ENCODE data around the gene MYBPC1.
"Not testable (repeated sequence)": the region's sequence is repeated elsewhere in the genome, so short reads cannot be mapped to it uniquely, and the experiment has no call there.

MYBPC1 gene

DNA sequence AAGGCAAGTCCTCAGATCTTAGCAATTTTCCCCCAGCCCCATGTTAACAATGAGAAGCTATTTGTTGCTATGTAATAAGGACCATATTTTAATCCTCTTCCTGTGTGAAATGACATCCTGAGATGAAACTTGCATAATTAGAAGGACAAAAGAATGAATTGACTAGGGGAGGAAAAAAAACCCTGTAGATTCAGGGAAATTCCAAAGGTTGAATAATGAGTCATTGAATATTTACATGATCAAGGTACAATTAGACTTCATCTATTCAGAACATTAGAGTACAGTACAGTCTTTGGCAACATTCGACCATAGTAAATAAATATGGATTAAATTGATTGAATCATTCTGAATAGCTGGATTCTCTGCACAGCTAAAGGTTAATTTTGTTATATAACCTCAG lies 9.4 kb downstream of the MYBPC1 start:
- no peak for DNase-seq

DNA sequence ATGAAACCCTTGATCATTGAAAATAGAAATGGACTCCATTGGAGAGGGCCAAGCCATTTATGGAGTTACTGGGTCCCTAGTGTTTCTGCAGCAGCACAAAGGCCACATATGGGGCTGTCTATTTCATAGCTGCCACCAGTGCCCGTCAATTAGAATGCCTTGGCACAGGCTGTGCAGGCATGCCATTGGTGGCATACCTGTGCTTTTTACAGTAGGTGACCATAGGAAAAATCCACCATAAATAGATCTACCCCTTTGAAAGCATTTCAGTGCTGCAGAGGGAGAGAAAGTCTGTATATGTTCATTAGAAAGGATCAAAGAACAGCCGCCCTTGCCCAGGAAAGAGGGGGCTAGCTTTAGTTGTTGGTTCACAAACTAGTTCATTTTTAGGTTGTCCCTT lies 13.1 kb downstream of the MYBPC1 start:
- DNase-seq = no peak

DNA sequence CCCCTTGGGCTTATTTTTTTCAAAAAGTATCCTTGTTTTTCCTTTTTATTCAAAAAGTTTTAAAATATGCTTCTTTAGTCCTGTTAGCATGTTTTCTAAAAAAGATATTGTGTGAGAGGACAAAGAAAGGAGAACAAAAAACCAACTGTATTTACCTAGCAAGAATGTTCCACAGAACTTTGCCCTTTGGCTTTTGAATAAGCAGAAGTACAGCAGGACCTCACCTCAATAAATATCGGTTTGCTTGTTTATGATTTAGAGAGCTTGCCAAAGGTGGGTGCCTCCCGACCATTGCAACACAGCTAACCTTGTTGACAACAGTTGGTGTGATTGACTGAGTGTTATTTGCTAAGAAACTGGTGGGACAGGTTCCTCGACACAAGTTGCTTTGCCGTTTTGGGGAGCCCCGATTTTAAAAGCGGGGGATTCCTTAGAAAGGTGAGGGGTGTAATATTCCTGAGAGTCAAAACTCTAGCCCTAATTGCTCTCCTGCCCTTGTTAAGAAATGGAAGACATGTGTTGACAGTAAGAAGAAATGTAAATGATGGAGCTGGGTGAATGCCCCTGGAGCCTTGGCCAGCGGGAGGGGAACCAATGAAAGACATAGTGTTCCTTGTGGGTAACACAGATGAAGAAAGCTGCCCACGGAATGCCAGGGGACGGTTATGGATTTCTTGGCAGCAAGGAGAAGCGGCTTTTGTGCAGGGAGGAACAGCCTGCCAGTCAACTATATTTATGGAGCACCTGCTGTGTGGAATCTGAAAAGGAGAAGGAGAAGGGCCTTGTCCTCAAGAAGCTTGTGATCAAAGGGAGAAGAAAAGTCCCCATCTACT lies 13.7 kb downstream of the MYBPC1 start:
- DNase-seq = no peak

DNA sequence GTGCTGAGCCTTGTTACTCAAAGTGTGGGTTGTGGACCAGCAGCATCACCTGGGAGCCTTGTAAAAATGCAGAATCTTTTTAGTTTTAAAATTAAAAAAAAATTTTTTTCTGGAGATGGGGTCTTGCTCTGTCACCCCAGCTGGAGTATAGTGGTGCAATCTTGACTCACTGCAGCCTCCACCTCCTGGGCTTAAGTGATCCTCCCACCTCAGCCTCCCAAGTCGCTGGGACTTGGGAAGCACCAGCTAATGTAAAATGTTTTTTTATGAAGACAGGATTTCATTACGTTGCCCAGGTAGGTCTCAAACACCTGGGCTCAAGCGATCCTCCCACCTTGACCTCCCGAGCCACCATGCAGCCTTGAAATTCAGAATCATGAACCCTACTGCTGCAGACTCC lies 14.4 kb downstream of the MYBPC1 start:
- DNase-seq = no peak

DNA sequence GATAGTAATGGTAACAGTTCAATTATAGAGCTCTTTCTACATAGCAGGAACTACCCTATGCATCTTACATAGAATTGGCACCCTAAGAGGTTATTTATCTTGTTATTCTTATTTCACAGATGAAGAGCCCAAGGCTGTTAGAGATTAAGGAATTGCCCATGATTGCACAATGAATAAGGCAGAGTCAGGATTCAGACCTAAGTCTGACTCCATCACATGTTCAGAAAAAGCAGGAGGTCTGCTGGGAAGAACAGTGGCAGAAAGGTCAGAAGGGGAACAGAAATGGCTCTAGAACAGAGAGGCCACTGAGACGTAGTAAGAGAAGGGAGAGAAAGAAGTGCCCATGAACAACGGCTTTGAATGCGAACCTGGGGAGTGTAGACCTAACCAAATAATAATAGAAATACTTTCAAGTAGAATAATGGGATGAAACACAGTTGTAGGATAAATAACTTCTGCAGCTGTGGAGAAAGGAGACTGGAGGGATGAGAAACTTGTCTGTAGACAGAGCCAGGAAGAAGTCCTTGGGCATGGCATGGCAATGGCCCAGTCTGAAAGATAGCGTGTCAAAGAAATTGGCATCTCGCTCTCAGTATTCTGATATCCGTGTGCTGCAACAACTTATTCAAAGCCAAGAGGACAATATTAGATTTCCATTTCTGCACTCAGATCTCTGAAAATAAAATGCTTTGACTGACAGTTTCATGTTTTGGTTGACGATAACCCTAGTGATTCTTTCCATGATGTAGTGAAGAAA lies 17.6 kb downstream of the MYBPC1 start:
- DNase-seq = no peak

DNA sequence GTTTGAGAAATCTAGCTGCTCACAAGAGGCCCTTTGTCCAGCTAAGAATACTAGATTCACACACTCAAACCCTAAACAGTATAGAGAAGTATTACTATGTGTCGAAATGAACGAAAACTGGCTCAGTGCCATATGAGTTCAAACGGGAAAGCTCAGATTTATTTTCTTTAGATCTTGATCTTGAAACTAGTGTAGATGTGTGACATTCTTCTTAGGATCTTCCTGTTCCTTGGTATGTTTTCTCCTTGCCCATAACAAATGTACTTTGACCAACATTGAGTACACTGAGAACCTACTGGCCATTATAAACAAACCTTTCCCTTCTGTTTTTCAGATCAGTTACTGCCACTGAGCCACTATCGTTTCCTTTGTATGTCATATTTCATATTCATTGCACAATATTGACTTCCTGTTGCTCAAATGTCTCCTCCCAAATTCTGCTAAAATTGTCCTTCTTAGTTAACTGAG lies 21.3 kb downstream of the MYBPC1 start:
- no peak for DNase-seq

DNA sequence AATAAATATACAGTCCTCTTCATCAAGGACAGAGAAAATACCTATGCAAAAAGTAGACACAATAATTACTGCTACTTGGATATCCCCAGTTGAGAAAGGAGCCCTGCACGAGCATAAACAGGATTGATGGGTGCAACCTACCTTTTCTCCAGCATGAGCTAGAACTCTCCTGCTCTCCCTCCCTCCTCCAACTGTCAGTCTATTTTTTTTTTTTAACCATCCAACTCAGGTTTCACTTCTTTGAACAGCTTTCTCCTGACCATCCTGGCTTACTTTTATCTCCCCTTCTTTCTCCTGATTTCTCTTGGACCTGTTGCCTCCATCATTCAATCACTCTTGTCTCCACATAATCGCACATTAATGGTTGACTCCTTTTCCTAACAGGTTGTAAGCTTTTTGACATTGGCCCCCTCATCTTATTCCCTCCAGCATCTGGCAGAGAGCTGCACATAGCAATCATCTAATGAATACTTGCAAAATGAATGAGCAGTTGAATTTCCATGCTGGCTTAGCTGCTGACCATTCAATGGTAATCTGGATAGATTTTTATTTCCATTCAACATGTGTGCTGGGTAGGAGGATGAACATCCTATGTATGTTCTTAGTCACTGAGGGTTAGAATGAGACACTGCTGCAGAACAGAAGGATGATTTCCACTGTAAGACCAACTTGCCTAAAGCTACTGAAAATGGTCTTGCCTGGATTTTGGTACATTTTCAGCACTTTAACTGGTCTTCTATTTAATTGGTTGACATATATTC lies 24.4 kb downstream of the MYBPC1 start:
- DNase-seq = no peak

DNA sequence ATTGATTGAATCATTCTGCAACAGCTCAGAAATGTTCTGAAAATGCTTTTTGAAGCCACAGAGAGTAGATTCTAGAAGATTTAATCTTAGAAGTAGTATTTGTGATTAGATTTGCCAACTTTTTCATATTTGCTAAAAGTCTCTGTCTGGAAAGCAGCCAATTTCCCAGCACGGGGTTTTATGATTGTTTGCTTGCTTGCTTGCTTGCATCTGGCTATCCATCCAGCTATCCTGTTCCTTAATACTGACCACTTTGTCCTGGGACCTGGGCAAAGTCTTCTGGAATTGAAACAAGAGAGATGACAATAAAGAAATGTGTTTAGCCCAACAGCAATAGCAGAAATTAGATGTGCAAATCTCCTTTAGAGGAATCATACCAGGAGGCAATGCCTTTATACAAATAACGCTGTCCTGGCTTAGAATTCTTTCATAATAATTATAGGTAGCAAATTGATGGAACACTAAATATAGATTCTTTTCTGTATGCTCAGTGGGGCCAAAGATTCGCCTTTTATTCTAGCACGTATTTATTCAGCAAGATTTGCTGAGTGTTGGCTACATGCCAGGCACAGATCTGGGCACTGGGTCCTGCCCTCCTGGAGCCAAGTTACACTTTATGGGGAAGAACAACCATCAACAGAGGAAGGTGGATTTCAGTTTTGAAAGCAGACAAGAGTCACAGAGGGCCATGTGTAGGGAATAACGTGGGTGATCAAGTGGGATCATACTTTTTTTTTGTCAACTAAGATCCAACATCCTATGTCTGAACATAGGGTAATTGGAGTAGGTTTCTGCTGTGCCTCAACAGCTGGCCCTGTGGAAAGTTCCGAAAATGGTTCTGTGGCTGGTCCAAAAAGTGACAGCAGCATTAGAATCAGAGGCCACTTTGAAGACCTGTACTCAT lies 25.3 kb downstream of the MYBPC1 start:
- no peak for DNase-seq

DNA sequence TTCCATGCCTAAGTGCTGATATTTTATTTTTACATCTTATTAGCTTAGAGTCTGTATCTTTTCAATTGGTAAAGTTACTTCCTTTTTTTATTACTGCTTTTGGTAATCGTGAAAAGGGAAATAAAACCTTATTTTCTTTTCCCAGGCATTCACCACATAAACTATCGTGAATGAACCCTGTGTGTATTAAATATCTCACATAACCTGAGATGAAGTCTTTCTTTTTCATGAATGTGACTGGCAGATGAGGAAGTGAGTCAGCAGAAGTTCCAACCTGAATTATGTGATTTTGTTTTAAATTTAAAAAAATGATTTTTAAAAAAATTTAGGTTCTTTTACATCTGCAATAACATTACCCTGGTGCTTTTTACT lies 26.0 kb downstream of the MYBPC1 start:
- DNase-seq = no peak

DNA sequence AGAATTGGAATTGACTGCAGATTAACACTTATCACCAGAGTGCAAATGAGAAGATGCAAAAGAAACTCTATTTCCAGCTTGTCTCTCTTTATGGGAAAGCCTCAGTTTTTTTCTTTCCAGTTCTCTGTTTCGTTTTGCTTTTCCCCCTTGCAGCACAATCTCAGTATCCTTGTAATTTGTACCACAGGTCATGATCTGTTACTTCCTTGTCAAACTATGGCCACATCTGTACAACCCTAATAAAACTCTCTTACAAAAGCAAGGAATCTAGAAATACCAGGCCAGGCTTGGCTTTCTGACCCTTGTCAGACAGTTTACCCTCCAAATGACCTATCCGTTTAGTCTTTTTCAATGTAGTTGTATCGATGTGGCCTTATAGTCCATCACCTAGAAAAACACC lies 33.9 kb downstream of the MYBPC1 start:
- DNase-seq = no peak

DNA sequence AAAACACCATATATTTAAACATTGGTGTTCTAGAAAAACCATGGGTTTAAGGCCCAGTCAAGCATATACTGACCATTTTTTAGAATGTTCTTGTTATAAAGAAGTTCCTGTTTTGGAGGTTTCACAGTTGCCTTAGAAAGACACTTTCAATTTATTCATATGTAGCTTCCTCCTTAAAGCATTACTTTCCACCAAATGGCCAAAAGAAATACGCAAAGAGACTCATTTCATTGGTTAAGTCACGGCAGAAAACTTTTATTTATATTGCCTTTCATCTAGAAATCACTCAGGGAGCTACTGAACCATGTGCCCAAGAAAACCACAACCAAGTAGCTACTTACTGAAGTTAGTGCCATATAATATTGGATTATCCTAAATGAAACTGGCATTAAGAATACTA lies 40.0 kb downstream of the MYBPC1 start:
- DNase-seq = no peak

DNA sequence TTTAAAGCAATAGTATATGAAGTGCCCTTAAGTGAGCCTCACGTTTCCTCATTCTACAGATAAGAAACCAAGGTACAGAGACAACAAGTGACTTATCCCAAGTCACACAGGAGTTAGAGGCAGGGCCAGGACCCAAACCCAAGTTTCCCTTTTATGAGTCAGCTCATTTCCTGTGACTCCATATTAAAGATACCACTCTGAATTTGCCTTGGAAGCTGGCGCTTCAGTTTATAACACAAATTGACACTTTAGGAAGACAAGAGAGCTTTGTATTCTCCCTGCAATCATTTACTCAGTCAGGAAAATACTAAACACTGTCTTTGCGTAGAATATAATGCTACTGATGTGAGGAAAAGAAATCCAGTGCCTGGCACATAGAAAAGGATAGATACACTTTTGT lies 43.2 kb downstream of the MYBPC1 start:
- DNase-seq = no peak

DNA sequence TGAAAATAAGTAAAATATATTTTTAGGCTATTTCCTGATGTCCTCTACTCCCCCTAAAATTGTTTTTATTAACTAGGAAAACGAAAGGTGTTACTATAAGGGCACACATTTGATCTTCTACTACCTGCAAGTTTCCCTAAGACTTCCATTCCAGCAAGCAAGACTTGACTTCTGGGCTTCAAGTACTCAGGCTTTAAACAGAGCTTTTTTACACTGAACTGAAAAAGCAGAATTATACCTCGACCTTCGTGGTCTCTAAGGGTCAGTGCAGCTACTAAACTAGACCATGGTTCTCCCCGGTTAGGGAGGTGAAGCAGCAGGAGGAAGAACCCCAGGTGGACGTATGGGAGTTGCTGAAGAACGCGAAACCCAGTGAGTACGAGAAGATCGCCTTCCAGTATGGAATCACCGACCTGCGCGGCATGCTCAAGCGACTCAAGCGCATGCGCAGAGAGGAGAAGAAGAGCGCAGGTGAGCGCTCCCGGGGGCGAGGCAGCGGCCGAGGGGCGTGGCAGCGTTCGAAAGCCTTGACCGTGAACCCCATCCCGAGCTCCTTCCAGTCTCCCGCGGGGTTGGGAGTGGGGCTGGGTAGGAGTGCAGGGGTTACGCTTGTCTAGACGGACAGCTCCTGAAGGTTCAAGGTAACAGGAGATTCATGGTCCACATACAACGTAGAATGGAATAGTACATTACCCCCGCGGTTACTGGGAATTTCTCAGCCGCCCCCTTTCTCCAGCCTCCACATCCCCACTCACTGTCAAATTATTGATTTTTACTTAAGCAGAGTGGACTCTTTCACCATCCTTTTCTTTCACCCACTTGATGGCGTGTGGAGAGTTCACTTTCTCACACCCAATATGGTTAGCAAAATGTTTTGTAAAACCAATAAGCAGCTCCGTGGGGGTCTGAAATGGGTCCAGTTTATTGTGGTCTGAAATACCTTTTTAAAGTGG lies 47.6 kb downstream of the MYBPC1 start:
- no peak for DNase-seq

DNA sequence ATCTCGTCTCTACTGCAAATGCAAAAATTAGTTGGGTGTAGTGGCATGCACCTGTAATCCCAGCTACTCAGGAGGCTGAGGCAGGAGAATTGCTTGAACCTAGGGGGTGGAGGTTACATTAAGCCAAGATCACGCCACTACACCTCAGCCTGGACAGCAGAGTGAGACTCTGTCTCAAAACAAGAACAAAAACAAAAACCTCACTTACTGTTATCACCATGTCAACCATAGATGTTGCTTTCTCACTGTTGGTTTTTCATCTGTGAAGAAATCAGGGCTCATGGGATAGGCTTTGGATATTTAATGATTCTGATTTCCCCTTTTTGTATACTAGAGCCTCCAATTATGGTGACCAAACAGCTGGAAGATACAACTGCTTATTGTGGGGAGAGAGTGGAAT lies 52.9 kb downstream of the MYBPC1 start:
- no peak for DNase-seq

DNA sequence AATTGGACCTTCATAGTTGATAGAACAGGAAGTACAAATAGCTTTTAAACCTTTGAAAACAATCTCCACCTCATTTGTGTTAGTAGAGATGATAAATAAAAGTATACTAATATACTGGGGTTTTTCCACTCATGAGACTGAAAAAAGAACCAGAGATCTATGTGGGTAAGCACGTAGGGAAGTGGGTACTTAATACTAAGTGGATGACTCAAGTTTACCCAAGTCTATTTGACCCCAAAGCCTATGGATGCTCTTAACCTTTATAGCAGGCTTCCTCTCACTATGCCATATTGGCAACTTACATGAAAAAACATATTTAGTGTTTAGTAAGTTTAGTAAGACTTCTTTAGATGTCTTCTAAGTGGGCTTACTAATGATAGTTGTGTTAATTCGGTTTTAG lies 53.4 kb downstream of the MYBPC1 start:
- no peak for DNase-seq

DNA sequence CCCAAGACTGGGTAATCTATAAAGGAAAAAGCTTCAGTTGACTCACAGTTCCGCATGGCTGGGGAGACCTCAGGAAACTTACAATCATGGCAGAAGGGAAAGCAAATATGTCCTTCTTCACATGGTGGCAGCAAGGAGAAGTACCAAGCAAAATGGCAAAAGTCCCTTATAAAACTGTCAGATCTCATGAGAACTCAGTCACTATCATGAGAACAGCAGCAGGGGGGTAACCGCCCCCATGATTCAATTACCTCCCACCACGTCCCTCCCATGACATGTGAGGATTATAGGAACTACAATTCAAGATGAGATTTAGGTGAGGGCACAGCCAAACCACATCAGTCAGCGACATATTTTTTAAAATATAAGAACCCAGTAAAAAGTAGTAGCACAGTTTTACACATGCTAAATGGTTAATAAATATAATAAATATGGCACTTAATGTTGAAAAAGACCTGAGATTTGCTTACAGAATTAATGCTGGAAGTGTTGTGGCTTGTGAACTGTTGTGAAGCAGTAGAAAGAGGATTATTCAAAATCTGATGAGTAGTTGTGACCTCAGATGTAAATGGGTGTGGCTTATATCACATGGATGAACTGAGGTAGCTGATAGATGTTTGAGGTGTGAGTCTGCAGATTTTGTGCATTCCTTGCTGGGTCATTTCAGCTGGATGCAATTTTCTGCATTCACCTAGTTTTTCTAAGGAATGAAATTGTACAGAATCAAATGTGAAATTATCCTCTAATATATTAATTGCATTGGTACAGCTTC lies 55.8 kb downstream of the MYBPC1 start:
- no peak for DNase-seq

DNA sequence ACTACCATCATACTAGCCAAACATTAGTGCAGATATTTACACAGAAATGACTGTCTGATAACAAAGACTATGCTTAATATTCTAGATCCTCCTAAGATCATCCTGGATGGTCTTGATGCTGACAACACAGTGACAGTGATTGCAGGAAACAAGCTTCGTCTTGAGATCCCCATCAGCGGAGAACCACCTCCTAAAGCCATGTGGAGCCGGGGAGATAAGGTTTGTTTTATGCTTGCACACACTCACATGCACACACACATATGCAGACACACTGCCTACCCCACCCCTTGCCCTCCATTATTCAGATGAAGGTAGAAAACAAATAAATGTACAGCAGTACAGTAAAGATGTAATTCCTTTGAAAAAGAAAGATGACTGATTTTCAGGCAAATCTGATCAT lies 58.3 kb downstream of the MYBPC1 start:
- DNase-seq = no peak

DNA sequence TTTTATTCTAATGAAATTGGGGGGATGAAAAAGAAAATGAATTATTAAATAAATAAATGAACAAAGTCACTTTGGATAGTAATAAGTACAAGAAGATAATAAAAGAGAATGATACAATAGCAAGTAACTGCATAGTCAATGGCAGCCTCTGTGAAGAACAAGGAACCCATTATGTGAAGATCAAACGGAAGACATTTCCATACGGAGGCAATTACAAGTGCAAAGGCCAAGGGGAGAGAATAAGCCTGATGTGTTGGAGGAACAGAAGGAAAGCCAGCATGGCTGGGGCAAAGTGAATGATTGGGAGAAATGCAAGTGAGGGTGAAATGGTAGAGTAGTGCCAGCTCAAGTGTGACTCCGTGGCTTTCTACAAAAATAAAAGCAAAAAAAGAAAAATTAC lies 58.7 kb downstream of the MYBPC1 start:
- no peak for DNase-seq

DNA sequence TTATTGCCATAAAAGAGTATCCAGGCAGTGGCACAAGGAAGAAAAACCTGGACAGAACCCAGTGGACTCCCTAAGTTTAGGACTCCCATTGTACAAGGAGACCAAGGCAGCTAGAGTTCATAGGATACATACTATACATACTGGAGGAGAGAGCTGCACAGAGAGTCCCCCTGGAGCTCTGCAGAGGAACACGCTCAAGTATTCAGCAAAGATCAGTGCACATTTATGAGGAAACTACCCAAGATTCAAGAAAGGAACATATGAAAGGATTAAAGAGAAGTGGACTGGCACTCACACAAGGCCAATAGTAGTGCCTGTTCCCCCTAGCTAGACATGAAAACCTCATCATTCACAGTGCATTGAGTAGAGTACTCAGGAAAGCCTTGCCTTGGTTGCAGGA lies 59.7 kb downstream of the MYBPC1 start:
- no peak for DNase-seq

DNA sequence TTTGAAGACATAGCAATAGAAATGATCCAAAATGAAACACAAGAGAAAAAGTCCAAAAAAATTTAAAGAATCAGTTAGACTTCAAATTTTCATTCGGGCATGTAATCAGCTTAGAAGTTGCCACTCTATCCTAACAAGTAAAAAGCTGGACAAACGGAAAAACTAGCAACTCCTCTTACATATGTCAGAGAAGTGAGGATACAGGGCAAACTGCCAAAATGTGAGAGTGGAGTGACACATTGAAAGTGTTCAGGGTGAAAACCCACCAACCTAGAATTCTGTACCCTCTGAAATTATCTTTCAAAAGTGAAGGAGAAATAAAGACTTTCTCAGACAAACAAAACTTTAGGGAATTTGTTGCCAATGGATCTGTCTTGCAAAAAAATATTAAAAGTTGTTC lies 60.6 kb downstream of the MYBPC1 start:
- DNase-seq = no peak

DNA sequence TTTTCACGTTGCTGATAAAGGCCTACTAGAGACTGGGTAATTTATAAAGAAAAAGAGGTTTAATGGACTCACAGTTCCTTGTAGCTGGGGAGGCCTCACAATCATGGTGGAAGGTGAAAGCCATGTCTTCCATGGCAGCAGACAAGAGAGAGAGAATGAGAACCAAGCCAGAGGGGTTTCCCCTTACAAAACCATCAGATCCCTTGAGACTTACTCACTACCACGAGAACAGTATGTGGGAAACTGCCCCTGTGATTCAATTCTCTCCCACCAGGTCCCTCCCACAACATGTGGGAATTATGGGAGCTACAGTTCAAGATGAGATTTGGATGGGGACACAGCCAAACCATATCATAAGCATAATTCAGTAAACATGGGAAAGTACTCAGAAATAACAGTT lies 65.9 kb downstream of the MYBPC1 start:
- DNase-seq = not testable (repeated sequence)
